ENCODE data around the gene LHX4. TPM values are rescaled to one million over a fixed set of nuclear protein-coding genes. Genes with fewer than 3 reads are reported as not detected.
A peak's percentile ranks its signal among the peaks of the same experiment; 100 is the strongest.
"Not testable (repeated sequence)": the region's sequence is repeated elsewhere in the genome, so short reads cannot be mapped to it uniquely, and the experiment has no call there.

LHX4 gene
- total RNA-seq, 1 experiment from 2014 or later = 0.28 TPM

DNA sequence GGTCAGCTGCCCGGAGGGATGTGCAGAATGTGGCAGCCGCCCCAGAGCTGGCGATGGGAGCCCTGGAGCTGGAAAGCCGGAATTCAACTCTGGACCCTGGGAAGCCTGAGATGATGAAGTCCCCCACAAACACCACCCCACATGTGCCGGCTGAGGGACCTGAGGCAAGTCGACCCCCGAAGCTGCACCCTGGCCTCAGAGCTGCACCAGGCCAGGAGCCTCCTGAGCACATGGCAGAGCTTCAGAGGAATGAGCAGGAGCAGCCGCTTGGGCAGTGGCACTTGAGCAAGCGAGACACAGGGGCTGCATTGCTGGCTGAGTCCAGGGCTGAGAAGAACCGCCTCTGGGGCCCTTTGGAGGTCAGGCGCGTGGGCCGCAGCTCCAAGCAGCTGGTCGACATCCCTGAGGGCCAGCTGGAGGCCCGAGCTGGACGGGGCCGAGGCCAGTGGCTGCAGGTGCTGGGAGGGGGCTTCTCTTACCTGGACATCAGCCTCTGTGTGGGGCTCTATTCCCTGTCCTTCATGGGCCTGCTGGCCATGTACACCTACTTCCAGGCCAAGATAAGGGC lies 33.5 kb upstream of the LHX4 start:
- no peak for DNase-seq (ENCODE audit: low spot score)

- DNase-seq (ENCODE audit: low spot score) = no peak
These were observed 32.8 kb upstream of the LHX4 start for GRCh38 chr1:180197231-180197630.

DNA sequence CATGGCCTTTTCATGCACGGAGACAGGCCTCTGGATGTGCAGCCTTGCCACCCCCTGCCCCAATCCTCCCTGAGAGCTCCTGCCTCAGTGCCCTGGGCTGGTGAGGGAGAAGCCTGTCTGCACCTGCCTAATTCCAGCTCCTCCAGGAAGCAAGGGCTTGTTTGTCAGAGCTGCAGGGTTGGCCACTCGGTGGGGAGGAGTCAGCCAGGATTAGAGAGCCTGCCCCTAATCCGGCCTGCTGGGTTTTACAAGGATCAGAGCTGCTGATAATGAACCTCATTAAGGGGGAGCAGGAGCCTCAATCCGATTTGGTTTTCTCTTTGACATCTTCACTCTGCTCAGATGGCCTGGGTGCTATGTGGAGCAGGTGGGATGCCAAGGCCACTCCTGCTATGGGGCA lies 31.9 kb upstream of the LHX4 start:
- DNase-seq (ENCODE audit: low spot score) = no peak

DNA sequence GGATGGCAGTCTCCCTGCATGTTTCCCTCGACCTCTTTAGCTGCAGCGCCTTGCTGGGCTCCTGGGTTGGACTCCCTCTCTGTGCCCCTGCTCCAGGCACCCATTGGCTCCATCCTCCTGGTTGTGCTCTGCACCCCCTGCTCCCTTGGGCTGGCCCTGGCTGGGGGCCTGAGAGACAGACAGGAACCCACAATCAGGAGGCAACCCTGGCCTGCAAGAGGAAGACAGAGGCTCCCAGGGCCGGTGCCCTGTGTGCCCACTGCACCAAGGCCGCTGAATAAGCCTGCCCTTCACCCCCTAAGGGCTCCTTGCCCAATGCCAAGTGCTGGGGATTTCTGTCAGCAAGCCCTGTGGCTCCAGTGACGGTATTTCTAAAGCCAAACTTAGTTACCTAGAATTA lies 31.5 kb upstream of the LHX4 start:
- no peak for DNase-seq (ENCODE audit: low spot score)

GRCh38 chr1:180199018-180199417 lies 31.0 kb upstream of the LHX4 start:
- no peak for DNase-seq (ENCODE audit: low spot score)

DNA sequence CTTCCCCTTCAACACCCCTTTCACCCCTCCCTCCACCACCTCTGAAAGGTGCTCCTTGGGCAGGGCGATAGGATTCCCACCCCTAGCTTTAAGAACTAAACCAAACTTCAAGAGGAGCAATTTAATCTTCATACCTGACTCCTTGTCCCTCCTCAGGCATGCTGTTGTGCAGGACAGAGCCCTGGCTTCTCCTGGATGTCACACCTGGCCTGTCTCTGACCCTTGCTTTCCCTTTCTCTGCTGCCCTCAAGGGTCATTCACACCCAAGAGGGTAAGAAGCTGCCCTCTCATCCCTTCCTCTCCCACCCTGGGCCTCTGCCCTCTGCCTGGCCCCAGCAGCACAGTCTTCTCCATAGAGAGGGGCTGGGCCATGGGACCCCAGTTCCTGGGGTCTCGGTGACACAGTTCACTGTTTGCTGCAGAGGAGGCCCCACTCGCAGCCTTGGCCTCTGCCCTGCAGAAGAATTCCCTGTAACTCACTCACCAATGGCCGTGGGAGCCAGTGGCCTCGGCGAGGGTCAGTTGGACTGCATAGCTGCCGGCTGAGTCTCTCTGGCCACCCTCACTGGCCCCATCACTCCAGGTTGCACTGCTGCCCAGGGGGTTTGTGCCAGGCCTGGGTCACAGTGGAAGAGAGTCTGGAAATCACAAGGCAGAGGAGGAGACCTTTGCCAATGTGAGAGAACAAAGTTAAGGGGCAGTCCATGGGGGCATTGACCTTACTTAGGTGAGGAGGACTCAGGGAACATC lies 28.4 kb upstream of the LHX4 start:
- no peak for DNase-seq (ENCODE audit: low spot score)

DNA sequence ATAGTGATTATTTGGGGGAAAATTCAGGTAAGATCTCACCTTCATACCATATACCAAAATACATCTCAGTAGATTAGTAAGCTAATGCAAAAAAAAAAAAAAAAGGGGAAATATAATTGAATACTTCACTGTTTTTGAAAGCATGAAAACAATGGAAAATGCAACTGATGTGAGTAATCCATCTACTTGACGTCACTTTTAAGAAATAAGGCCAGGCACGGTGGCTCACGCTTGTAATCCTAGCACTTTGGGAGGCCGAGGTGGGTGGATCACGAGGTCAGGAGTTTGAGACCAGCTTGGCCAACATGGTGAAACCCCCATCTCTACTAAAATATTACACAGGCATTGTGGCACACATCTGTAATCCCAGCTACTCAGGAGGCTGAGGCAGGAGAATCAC lies 27.5 kb upstream of the LHX4 start:
- not testable (repeated sequence) for DNase-seq (ENCODE audit: low spot score)

DNA sequence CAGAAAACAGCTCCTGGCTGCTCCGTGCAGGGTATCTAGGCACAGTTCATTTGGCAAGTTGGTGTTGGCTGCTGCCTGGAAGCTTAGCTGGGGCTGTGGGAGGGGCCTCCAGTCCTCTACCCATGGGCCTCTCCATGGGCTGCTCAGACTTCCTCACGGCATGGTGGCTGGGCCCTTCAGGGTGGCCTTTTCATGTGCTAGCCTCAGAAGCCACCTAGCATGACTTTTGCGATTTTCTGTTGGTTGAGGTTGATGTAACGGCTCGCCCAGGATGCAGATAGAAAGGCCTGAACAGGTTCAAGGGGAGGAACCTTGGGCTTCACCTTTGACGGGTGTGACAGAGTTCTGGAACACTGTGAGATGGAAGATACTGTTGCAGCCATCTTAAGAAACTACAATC lies 25.8 kb upstream of the LHX4 start:
- no peak for DNase-seq (ENCODE audit: low spot score)

DNA sequence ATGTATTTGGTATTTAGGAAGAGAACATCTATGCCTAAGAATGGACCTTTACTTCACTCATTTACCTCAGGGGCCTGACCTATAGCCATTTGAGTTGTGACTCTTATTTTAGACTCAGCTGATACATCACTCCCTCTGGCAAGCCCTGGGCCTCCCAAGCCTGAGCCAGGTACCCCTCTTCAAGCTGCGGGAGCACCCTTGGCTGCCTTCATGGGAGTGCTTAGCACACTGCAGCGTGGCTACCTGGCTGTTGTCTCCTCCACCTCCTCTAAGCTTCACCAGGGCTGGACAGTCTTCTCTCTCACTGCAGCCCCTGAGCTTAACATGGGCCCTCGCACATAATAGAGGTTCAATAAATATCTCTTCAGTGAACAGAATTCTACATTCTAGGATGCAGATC lies 23.5 kb upstream of the LHX4 start:
- DNase-seq (ENCODE audit: low spot score) = no peak

- no peak for DNase-seq (ENCODE audit: low spot score)
These were observed 21.8 kb upstream of the LHX4 start for GRCh38 chr1:180208264-180208663.

GRCh38 chr1:180210008-180210620 lies 19.9 kb upstream of the LHX4 start:
- DNase-seq (ENCODE audit: low spot score) = no peak

- DNase-seq (ENCODE audit: low spot score) = no peak
These were observed 18.8 kb upstream of the LHX4 start for GRCh38 chr1:180211156-180211859.

- DNase-seq (ENCODE audit: low spot score) = no peak
These were observed 18.2 kb upstream of the LHX4 start for GRCh38 chr1:180211860-180212229.

DNA sequence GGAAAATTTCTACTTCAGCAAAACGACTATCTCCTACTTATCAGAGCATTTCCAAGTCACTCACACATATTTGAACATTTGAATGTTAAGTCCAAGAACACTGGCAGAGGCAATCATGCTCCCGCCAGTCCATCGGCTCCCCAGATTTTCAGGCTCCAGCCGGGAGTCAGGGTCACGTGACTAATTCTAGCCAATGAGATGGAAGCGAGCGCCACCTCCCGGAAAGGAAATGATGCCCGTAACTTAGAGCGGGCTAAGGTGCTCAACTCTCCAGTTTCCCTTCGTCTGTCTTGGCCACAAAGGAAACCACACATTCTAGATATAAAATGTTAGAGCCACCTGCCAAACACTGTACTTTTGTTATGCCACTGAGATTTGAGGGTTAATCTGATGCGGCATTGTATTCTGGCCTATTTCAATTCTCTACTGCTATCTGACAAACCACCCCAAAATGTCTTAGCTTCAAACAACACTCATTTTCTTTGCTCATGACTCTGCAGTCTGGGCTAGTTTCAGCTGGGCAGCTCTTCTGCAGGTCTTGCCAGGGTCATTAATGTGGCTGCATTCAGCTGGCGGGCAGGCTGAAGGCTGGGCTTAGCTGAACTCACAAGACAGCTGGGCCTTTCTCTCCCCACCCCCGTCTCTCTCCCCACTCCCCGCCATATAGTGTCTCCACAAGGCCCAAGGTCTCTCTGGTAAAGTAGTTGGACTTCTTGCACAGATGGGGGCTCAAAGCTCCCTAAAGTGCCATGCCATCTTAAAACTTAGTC lies 16.5 kb upstream of the LHX4 start:
- DNase-seq (ENCODE audit: low spot score) = peak; percentile 51

- DNase-seq (ENCODE audit: low spot score) = no peak
These were observed 14.0 kb upstream of the LHX4 start for GRCh38 chr1:180215856-180216625.

- no peak for DNase-seq (ENCODE audit: low spot score)
These were observed 13.1 kb upstream of the LHX4 start for GRCh38 chr1:180217006-180217405.

DNA sequence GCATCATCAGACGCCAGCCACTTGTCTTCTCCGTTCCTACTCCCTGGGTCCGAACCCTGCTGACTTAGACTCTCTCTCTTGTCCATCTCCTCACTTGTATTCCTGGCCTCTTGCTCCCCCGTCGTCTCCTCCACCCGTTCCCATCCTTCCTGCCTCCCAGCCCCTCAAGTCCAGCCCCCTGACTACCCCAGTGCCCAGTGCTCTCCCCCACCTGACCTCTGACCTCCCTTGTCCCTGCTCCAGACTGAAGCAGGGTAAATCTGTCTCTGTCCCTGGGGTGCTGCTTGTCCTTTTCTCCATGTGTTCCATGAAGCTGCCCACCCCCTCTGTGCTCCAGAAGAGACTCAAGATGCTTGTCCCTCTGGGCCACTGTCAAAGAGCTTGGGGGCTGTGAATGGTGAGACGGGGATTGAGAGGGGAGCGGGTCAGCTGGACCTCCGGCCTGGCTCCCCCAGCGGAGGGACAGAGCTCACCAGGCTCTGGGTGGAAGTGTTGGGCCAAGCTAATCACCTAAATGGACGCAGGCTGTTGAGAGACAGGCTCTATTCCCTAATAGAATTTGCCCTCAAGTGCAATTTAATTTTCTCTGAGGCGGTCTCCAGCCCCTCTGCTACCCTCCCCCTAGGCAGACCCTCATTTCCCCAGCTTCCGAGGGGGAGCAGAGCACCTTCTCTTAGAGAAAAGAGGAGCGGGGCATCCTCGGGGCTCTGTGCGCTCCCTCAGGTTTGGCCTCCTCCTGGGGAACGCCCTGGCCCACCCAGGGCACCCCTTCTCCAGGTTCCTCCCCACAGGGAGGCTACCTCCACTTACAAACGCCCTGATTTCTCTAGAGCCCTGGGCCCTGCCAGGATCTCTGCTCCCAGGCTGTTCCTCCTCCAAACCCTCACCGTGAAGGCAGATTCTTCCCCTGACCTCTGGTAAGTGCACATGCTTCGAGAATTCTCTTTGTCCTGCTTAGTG lies 11.0 kb upstream of the LHX4 start:
- no peak for DNase-seq (ENCODE audit: low spot score)

DNA sequence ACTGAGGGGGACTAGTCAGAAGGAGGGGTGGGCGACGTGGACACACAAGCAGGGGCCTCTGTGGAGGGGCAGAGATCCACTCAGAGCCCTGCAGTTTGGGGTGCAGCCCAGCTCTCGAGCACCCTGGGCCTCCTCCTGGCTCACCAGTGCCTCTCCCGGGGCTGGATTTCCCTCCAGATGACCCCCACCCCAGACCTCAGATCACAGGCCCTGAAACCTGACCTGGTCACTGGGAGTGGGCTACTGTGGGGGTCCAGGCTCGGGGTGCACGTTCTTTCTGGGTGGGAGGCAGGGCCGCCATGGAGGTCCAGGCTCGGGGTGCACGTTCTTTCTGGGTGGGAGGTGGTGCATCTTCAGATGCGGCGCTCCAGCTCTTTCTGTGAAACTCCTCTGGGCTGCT lies 10.3 kb upstream of the LHX4 start:
- DNase-seq (ENCODE audit: low spot score) = no peak

DNA sequence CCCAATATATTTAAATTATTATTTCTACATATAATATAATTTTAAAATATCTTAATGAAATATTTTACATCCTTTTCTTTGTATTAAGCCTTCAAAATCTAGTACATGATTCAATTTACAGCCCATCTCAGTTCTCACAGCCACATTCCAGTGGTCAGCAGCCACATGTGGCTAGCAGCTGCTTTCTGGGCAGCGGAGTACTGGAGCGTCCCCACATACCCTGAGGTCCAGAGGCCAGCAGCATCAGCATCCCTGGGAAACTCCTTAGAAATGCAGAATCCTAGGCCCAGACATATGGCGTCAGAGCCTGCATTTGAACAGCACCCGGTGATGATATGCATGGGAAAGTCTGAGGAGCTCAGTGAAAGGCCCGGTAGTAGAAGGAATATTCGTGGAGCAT lies 8.6 kb upstream of the LHX4 start:
- DNase-seq (ENCODE audit: low spot score) = no peak

GRCh38 chr1:180224902-180225301 lies 5.2 kb upstream of the LHX4 start:
- DNase-seq (ENCODE audit: low spot score) = no peak

Data from HT-29 (cell line).